HepG2 (cell line): ENCODE measurements around the gene C2orf80. TPM values are rescaled to one million over a fixed set of nuclear protein-coding genes. Genes with fewer than 3 reads are reported as not detected.

Experiments used
- CHD4 ChIP-seq: fragments of 200-600 bp; sonication (generic); IDR thresholded peaks from 2 replicates; pipeline ENCODE4 v1.7.0; 2017; ENCODE audit warnings: mild to moderate bottlenecking, low read length, borderline replicate concordance
- EZH2 ChIP-seq: conservative IDR thresholded peaks from 2 replicates; pipeline ENCODE4 v1.6.1; 2012; ENCODE audit warnings: mild to moderate bottlenecking, low read depth, low read length, moderate library complexity
- IRX3 ChIP-seq: sonication (generic); formaldehyde crosslinking; IDR thresholded peaks from 2 replicates; pipeline ENCODE4 v1.8.1; 2023; ENCODE audit warnings: mild to moderate bottlenecking, low read depth, missing genetic modification reagents, borderline replicate concordance
- ISX ChIP-seq: sonication (generic); formaldehyde crosslinking; conservative IDR thresholded peaks from 2 replicates; pipeline ENCODE4 v1.5.0; 2020; ENCODE audit warnings: missing genetic modification reagents
- PPARG ChIP-seq: conservative IDR thresholded peaks from 2 replicates; pipeline ENCODE4 v1.6.1; 2016; ENCODE audit warnings: missing biosample characterization, missing genetic modification reagents
- RELA ChIP-seq: sonication (generic); formaldehyde crosslinking; IDR thresholded peaks from 2 replicates; pipeline ENCODE4 v1.4.0; 2020; ENCODE audit warnings: missing genetic modification reagents
- SCMH1 ChIP-seq: sonication (generic); formaldehyde crosslinking; IDR thresholded peaks from 2 replicates; pipeline ENCODE4 v1.9.0; 2021; ENCODE audit warnings: missing genetic modification reagents, mild to moderate bottlenecking, borderline replicate concordance
- SIN3A ChIP-seq: IDR thresholded peaks from 2 replicates; pipeline ENCODE4 v1.6.1; 2011; ENCODE audit warnings: low read depth, mild to moderate bottlenecking, control low read depth, low read length, borderline replicate concordance
- SIN3B ChIP-seq: fragments of 150-350 bp; IDR thresholded peaks from 2 replicates; pipeline ENCODE4 v1.6.1; 2014; ENCODE audit warnings: low read length
- TBL1XR1 ChIP-seq: fragments of 150-350 bp; IDR thresholded peaks from 2 replicates; pipeline ENCODE4 v1.6.1; 2014; ENCODE audit warnings: borderline replicate concordance, low read length; ENCODE audit not compliant: partially characterized antibody
- TBX3 ChIP-seq: fragments of 450-650 bp; IDR thresholded peaks from 2 replicates; pipeline ENCODE4 v1.6.1; 2017; ENCODE audit warnings: antibody characterized with exemption, mild to moderate bottlenecking, inconsistent platforms, borderline replicate concordance
- TFDP1 ChIP-seq: IDR thresholded peaks from 2 replicates; pipeline ENCODE4 v1.6.1; 2016; ENCODE audit warnings: missing compliant biosample characterization, missing genetic modification reagents, borderline replicate concordance
- ZFP36L2 ChIP-seq: sonication (generic); formaldehyde crosslinking; IDR thresholded peaks from 2 replicates; pipeline ENCODE4 v1.4.0; 2020; ENCODE audit warnings: missing genetic modification reagents
- ZFP91 ChIP-seq: sonication (generic); formaldehyde crosslinking; IDR thresholded peaks from 2 replicates; pipeline ENCODE4 v1.9.0; 2022; ENCODE audit warnings: missing genetic modification reagents, mild to moderate bottlenecking, borderline replicate concordance
- ZKSCAN5 ChIP-seq: sonication (generic); formaldehyde crosslinking; IDR thresholded peaks from 2 replicates; pipeline ENCODE4 v1.5.1; 2020; ENCODE audit warnings: mild to moderate bottlenecking, missing genetic modification reagents
- ZMYM2 ChIP-seq: sonication (generic); formaldehyde crosslinking; IDR thresholded peaks from 2 replicates; pipeline ENCODE4 v1.8.0; 2022; ENCODE audit warnings: mild to moderate bottlenecking, missing genetic modification reagents
- ZNF256 ChIP-seq: sonication (generic); formaldehyde crosslinking; conservative IDR thresholded peaks from 2 replicates; pipeline ENCODE4 v1.4.0; 2020; ENCODE audit warnings: missing genetic modification reagents
- ZNF260 ChIP-seq: sonication (generic); formaldehyde crosslinking; IDR thresholded peaks from 2 replicates; pipeline ENCODE4 v1.4.0; 2020; ENCODE audit warnings: missing genetic modification reagents, low read depth, mild to moderate bottlenecking, borderline replicate concordance
- ZNF264 ChIP-seq: sonication (generic); formaldehyde crosslinking; IDR thresholded peaks from 2 replicates; pipeline ENCODE4 v1.4.0; 2020; ENCODE audit warnings: missing genetic modification reagents
- ZNF296 ChIP-seq: sonication (generic); formaldehyde crosslinking; conservative IDR thresholded peaks from 2 replicates; pipeline ENCODE4 v1.5.0; 2020; ENCODE audit warnings: mild to moderate bottlenecking, missing genetic modification reagents
- ZNF30 ChIP-seq: sonication (generic); formaldehyde crosslinking; IDR thresholded peaks from 2 replicates; pipeline ENCODE4 v1.5.0; 2020; ENCODE audit warnings: mild to moderate bottlenecking, missing genetic modification reagents
- ZNF460 ChIP-seq: sonication (generic); formaldehyde crosslinking; IDR thresholded peaks from 2 replicates; pipeline ENCODE4 v1.5.1; 2020; ENCODE audit warnings: missing genetic modification reagents, mild to moderate bottlenecking, borderline replicate concordance
- ZNF484 ChIP-seq: sonication (generic); formaldehyde crosslinking; IDR thresholded peaks from 2 replicates; pipeline ENCODE4 v1.5.1; 2020; ENCODE audit warnings: mild to moderate bottlenecking, low read depth, missing genetic modification reagents, borderline replicate concordance
- ZNF616 ChIP-seq: sonication (generic); formaldehyde crosslinking; IDR thresholded peaks from 2 replicates; pipeline ENCODE4 v1.5.0; 2020; ENCODE audit warnings: low read depth, mild to moderate bottlenecking, missing genetic modification reagents
- ZNF770 ChIP-seq: sonication (generic); formaldehyde crosslinking; IDR thresholded peaks from 2 replicates; pipeline ENCODE4 v1.5.0; 2020; ENCODE audit warnings: mild to moderate bottlenecking, missing genetic modification reagents
- polyA plus RNA-seq, 8 experiments: library from polyadenylated mRNA; depleted of rRNA in 3 of 8; stranded (reverse) in 7 of 8; unstranded in 1 of 8; fragments of >200 nt; fragmentation: Illumina TruSeq in 4 of 8; extraction: Trizol in 4 of 8; gene quantifications; 2 replicates each; pipeline versions ENCODE4 v1.2.1 to v1.2.3, GENCODE V29; 2011 to 2016; ENCODE audit warnings: low read depth in 4 of 8, missing spikeins in 1 of 8, mixed read lengths in 1 of 8; ENCODE audit not compliant: insufficient read depth in 1 of 8
- total RNA-seq, 5 experiments: library from RNA; depleted of rRNA; stranded (reverse); fragments of >200 nt; fragmentation: Illumina TruSeq; extraction: Trizol; gene quantifications; 2 replicates each; pipeline ENCODE4 v1.2.3, GENCODE V29; 2016; ENCODE audit warnings: low read depth in 1 of 5

Gene C2orf80
- total and polyA plus RNA-seq, 2 of the 13 experiments (the other 11 are each of a cell fraction or from before 2014, with no cell fraction given), result not detected

GRCh38 chr2:208135794-208136715 is 53.8 kb downstream of the C2orf80 start (continued):
- no peak for TF ChIP-seq ZNF30 (CRISPR knock-in tag)
- TF ChIP-seq ZNF256 (CRISPR knock-in tag), result no peak
- no peak for TF ChIP-seq ZNF460 (CRISPR knock-in tag)
- 0 out of 2 replicates have a peak, but pooled peaks have one; percentile 55 for TF ChIP-seq ZMYM2 (CRISPR knock-in tag)
- TF ChIP-seq TBX3, result no peak
- TF ChIP-seq SIN3B, result no peak
- TF ChIP-seq ZNF484 (CRISPR knock-in tag), result no peak
- no peak for TF ChIP-seq ISX (CRISPR knock-in tag)
- no peak; the same call in 1 of the 2 replicates for TF ChIP-seq PPARG
- TF ChIP-seq SCMH1 (CRISPR knock-in tag), result no peak
- peak; percentile 81; the same call in 1 of the 2 replicates for TF ChIP-seq ZNF264 (CRISPR knock-in tag)
- TF ChIP-seq ZFP36L2 (CRISPR knock-in tag), result no peak
- no peak for TF ChIP-seq TBL1XR1
- TF ChIP-seq ZNF260, result no peak
- no peak for TF ChIP-seq ZNF296
- no peak for TF ChIP-seq RELA (CRISPR knock-in tag)
- TF ChIP-seq ZFP91 (CRISPR knock-in tag), result no peak; the same call in 1 of the 2 replicates
- no peak for TF ChIP-seq ZNF616 (CRISPR knock-in tag)
- no peak for TF ChIP-seq ZKSCAN5 (CRISPR knock-in tag)
- TF ChIP-seq ZNF770 (CRISPR knock-in tag), result peak; percentile 64
- TF ChIP-seq TFDP1 (CRISPR knock-in tag), result peak; percentile 39; the same call in 1 of the 2 replicates
- TF ChIP-seq CHD4, result no peak; the same call in 1 of the 2 replicates
- TF ChIP-seq EZH2, result no peak
- TF ChIP-seq SIN3A, result no peak
- 0 out of 2 replicates have a peak, but pooled peaks have one; percentile 6 for TF ChIP-seq IRX3 (CRISPR knock-in tag)
